ENCODE data around the gene CBL.

CBL gene

DNA sequence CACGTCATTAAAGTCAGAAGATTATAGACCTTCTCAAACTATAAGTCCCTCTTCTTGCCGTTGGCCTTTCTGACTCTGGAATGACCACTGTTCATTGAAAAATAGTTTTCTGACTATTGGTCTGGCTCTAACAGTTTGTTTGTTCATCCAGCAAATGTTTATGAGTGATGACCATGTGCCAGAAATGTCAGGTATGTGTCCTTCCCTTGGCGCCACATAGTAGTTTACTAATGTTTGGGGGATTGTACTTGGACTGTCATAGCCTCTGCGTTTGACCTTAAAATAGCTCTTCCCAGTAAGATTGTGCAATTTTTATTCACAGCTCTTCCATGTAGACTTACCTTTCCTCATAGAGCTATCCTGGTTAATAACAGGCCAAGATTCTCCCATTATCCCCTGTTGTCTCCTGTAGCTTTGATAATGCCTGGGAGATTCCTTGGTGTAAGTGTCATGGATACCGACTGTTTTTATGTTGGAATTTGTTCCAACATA lies 97.1 kb downstream of the CBL start:
- no peak overlapping the region for H3K27ac ChIP-seq

DNA sequence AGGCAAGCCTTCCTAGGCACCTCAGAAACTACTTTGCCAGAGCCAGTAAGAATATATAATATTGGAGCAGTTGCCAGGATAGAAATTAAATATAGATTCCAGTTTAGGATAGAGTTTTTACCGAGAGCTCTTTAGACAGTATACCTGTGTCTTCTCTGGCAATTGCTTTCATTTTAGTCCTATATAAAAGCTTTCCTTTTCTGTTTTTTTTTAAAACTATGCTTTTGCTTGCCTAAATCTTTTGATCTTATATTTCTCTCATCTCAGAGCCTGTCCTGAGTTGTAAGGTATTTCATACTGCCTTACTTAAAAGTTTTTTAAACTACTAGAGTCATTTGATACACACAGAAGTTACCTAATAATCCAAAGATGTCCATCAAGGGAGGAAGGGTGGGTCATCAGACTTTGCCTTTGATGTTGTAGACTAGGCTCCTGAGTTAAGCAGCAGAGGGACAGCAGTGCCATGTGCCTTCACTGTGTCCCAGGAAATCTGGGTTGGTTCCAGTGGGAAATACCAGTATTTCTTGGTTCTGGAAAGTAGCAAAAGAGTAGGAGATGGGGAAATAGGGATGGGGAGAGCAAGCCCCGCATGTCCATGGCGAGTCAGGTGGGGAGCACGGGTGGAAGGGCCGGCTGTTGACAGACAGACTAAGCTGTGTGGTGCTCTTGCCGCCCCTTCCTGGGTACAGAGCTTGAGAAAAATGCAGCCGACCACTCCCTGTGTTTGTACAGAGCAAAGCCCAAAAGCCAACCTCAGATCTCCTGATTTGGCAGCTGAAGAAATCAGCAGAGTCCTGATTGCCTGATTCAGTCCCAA lies 99.6 kb downstream of the CBL start:
- TF ChIP-seq, protein P1, sequence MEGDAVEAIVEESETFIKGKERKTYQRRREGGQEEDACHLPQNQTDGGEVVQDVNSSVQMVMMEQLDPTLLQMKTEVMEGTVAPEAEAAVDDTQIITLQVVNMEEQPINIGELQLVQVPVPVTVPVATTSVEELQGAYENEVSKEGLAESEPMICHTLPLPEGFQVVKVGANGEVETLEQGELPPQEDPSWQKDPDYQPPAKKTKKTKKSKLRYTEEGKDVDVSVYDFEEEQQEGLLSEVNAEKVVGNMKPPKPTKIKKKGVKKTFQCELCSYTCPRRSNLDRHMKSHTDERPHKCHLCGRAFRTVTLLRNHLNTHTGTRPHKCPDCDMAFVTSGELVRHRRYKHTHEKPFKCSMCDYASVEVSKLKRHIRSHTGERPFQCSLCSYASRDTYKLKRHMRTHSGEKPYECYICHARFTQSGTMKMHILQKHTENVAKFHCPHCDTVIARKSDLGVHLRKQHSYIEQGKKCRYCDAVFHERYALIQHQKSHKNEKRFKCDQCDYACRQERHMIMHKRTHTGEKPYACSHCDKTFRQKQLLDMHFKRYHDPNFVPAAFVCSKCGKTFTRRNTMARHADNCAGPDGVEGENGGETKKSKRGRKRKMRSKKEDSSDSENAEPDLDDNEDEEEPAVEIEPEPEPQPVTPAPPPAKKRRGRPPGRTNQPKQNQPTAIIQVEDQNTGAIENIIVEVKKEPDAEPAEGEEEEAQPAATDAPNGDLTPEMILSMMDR (IDR thresholded peaks at IDR 0.05): no peak
- DNase-seq (ENCODE audit: low spot score): no peak
- Histone ChIP-seq H3K4me3 (peak overlapping the region; percentile 48), H3K27ac (peak overlapping the region; percentile 95)

More for the DNA sequence above, 97.1 kb downstream of the CBL start:
- TF ChIP-seq, protein P1 (IDR thresholded peaks at IDR 0.05): no peak
- no peak overlapping the region for H3K4me3 ChIP-seq
- no peak for DNase-seq (ENCODE audit: low spot score)

DNA sequence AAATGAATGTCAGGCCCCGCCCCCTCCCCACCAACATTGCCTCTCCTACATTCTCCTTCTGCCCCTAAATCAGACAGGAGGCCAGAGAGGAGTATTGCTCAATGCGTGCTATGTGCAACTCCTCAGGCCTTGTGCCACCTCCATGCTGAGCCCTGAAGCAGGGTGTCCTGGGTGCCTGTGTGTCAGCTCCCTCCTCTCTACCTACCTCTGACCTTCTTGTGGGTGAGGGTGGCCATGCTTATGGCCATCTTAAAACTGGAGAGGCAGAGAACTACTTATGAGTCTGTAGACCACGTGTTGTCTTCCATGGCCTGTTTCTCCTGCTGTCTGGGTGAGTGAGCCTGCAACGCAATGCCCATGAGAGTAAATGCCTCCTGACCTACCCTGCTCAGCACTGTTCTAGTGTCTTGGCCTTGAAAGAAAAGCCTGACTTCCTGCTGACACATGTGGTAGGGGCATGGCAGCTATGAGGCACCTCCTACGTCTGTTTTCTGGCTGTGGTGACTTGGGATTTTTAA lies 100.3 kb downstream of the CBL start:
- Histone ChIP-seq H3K4me3 (peak overlapping the region; percentile 48), H3K27ac (peak overlapping the region; percentile 95)
- TF ChIP-seq, protein P1 (IDR thresholded peaks at IDR 0.05): no peak
- peak; percentile 93 for DNase-seq (ENCODE audit: low spot score)

DNA sequence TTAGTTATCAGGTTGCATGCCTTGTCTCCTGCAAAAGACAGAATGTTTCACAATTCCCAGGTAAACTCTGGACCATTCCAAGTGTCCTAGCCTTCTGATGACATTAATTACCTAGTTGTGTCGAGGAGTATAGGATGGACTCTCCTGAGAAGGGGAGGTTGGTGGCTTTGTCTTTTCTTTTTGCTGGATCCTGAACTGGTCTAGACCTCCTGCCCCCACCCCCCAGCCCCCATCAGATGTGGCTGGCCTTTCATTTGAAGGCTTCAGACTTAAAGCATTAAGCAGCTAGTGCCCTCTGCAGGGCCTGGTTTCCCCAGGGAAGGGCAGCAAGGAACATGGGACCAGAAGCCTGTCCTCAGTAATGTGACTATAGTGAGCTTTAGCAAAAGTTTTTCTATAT lies 101.1 kb downstream of the CBL start:
- no peak overlapping the region for H3K4me3 ChIP-seq
- no peak for DNase-seq (ENCODE audit: low spot score)
- H3K27ac ChIP-seq: peak overlapping the region; percentile 95
- TF ChIP-seq, protein P1 (IDR thresholded peaks at IDR 0.05): no peak

DNA sequence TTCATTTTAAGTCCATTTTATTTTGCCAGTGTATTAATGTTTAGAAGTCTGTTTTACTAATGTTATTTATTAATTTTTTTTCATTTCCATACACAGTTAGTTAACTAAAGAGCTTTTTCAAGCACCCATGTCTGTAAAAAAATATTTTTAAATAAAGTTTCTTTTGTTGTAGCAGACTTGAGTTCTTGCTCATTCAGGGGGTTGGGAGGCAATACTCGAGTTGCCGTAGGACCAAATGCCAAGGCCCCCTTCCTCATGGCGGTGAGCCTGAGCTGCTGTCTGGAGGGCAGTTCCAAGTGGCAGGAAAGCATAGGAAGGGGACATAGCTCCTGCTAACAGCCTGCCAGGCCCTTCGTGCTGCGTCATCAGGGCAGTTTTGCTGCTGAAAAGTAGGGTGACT lies 101.8 kb downstream of the CBL start:
- Histone ChIP-seq H3K4me3 (no peak overlapping the region), H3K27ac (peak overlapping the region; percentile 95 to 99)
- TF ChIP-seq, protein P1 (IDR thresholded peaks at IDR 0.05): no peak
- no peak for DNase-seq (ENCODE audit: low spot score)

DNA sequence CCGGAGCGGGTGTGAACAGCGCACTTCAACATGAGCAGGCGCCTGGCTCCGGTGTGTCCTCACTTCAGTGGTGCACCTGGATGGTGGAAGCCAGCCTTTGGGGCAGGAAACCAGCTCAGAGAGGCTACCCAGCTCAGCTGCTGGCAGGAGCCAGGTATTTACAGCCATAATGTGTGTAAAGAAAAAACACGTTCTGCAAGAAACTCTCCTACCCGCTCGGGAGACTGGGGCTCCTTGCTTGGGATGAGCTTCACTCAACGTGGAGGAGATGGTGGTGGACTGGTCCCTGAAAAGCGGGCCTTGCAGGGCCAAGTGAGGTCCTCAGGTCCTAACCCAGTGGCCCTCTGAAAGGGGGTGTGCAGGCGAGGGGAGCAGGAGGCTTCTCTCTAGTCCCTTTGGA lies 103.3 kb downstream of the CBL start:
- DNase-seq (ENCODE audit: low spot score): no peak
- Histone ChIP-seq H3K27ac (peak overlapping the region; percentile 95 to 99), H3K4me3 (no peak overlapping the region)
- TF ChIP-seq, protein P1 (IDR thresholded peaks at IDR 0.05): no peak

Data from coronary artery (tissue), 2 donors.